Measurements from ENCODE around the gene TTC36. TPM values are rescaled to one million over a fixed set of nuclear protein-coding genes. Genes with fewer than 3 reads are reported as not detected.

Gene TTC36
- total and polyA plus RNA-seq, 7 donors = 0.09 to 1.2 (median 0.54) TPM; not detected in 2

DNA sequence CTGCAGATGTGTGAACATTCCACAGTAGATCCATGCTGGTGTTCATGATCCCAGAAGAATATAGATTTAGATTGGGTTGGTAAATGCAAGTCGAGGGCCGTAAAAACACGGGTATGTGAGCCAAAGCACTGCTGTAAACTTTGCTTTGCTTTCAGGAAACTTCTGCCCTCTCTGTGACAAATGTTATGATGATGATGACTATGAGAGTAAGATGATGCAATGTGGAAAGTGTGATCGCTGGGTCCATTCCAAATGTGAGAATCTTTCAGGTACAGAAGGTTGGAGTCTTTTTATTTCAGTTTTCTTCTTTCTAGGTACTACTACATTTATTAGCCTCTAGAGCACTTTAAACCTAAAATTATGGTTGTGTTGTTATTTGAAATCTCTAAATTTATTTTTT lies 36.2 kb upstream of the TTC36 start:
- intact Hi-C loops (cut with DNase I) = loop anchor here in 1 of 2 donors (10.0 kb wide), 1 partner anchor 346 kb away; no protein-coding TSS in a partner anchor
- Histone ChIP-seq H3K27me3 (ENCODE audit: insufficient read depth in 3 of 3, low read length in 2 of 3) (no peaks in the 10 kb centered on the region), H3K36me3 (ENCODE audit: insufficient read depth in 1 of 2, low read depth in 1 of 2) (peaks cover 7 to 100% of the 10 kb centered on the region in 2 donors), H3K4me3 (no peak overlapping the region), H3K9me3 (no peaks in the 10 kb centered on the region), H3K27ac (no peak overlapping the region), H3K4me1 (no peaks in the 10 kb centered on the region)
- 81 to 85% (median 81%) methylated on average over 4 of the region's 4 CpGs for WGBS, 3 donors
- no peak for TF ChIP-seq CTCF (IDR thresholded peaks at IDR 0.05)
- DNase-seq (no peak), ATAC-seq (no peak)

DNA sequence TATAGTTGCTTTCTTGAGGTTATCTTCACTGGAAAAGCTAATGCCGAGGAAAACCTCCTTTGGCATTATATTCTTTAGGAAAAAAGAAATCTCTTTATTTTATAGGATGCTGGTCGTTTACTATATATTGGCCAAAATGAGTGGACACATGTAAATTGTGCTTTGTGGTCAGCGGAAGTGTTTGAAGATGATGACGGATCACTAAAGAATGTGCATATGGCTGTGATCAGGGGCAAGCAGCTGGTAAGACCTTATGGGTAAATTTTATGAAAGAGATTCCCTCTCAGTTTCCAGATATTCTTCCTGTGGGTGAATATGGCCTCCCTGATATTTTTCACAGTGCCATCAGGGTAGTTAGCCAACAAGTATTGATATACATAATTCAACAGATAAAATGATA lies 29.4 kb upstream of the TTC36 start:
- H3K36me3 ChIP-seq (ENCODE audit: insufficient read depth in 1 of 2, low read depth in 1 of 2) = peaks cover 13 to 100% of the 10 kb centered on the region in 2 donors
- intact Hi-C loops (cut with DNase I) = loop anchor here in 1 of 2 donors (10.0 kb wide), 1 partner anchor 353 kb away; no protein-coding TSS in a partner anchor
- H3K4me1 ChIP-seq = no peaks in the 10 kb centered on the region
- WGBS, 3 donors = 88 to 93% (median 89%) methylated on average over 4 of the region's 4 CpGs
- H3K4me3 ChIP-seq = no peak overlapping the region
- no peaks in the 10 kb centered on the region for H3K27me3 ChIP-seq (ENCODE audit: insufficient read depth in 3 of 3, low read length in 2 of 3)
- no peak for TF ChIP-seq CTCF (IDR thresholded peaks at IDR 0.05)
- no peak overlapping the region for H3K27ac ChIP-seq
- no peaks in the 10 kb centered on the region for H3K9me3 ChIP-seq
- ATAC-seq (no peak), DNase-seq (no peak)

DNA sequence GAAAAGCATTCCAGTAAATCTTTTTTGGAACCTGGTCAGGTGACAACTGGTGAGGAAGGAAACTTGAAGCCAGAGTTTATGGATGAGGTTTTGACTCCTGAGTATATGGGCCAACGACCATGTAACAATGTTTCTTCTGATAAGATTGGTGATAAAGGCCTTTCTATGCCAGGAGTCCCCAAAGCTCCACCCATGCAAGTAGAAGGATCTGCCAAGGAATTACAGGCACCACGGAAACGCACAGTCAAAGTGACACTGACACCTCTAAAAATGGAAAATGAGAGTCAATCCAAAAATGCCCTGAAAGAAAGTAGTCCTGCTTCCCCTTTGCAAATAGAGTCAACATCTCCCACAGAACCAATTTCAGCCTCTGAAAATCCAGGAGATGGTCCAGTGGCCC lies 24.1 kb upstream of the TTC36 start:
- peaks cover 24 to 100% of the 10 kb centered on the region in 2 donors for H3K36me3 ChIP-seq (ENCODE audit: insufficient read depth in 1 of 2, low read depth in 1 of 2)
- H3K4me1 ChIP-seq = no peaks in the 10 kb centered on the region
- no peak overlapping the region for H3K4me3 ChIP-seq
- no peak for TF ChIP-seq CTCF (IDR thresholded peaks at IDR 0.05)
- H3K27ac ChIP-seq = no peak overlapping the region
- DNase-seq (no peak), ATAC-seq (no peak)
- intact Hi-C loops (cut with DNase I) = loop anchor here (5.0 kb wide), 2 partner anchors 54 to 116 kb away; no protein-coding TSS in a partner anchor
- WGBS, 3 donors = 33 to 47% (median 40%) methylated on average over 3 of the region's 3 CpGs
- H3K27me3 ChIP-seq (ENCODE audit: insufficient read depth in 3 of 3, low read length in 2 of 3) = no peaks in the 10 kb centered on the region
- H3K9me3 ChIP-seq = no peaks in the 10 kb centered on the region

DNA sequence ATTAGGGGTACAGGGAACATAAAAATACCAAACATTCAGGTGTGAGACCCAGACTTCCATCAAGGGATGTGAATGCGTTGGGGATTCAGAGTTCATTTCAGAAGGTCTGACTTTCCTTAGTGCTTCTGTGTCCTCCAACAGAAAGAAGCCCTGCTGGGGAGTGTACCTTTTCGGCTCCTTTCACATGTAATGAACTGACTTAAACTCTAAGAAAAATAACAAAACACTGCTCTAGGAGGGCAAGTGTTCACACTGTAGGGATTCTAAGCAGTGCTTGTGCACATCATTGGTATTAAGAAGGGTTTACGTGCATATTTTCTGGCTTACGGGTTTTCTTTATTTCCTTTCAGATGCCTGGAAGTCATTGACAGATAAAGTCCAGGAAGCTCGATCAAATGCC lies 15.7 kb upstream of the TTC36 start:
- intact Hi-C loops (cut with DNase I) = no loop called here
- no peak for TF ChIP-seq CTCF (IDR thresholded peaks at IDR 0.05)
- DNase-seq (no peak), ATAC-seq (no peak)
- Histone ChIP-seq H3K36me3 (ENCODE audit: insufficient read depth in 1 of 2, low read depth in 1 of 2) (peaks cover 22 to 100% of the 10 kb centered on the region in 2 donors), H3K4me1 (no peaks in the 10 kb centered on the region), H3K27ac (no peak overlapping the region), H3K27me3 (ENCODE audit: insufficient read depth in 3 of 3, low read length in 2 of 3) (no peaks in the 10 kb centered on the region), H3K4me3 (no peak overlapping the region), H3K9me3 (no peaks in the 10 kb centered on the region)
- 86 to 93% (median 87%) methylated on average over 5 of the region's 5 CpGs for WGBS, 3 donors

- intact Hi-C loops (cut with DNase I) = no loop called here
- ATAC-seq = no peak
- 78 to 90% (median 87%) methylated on average over 7 of the region's 7 CpGs for WGBS, 3 donors
- Histone ChIP-seq H3K27me3 (ENCODE audit: insufficient read depth in 3 of 3, low read length in 2 of 3) (no peaks in the 10 kb centered on the region), H3K4me3 (no peak overlapping the region), H3K9me3 (no peaks in the 10 kb centered on the region), H3K4me1 (no peaks in the 10 kb centered on the region), H3K27ac (no peak overlapping the region), H3K36me3 (ENCODE audit: insufficient read depth in 1 of 2, low read depth in 1 of 2) (peaks cover 19 to 100% of the 10 kb centered on the region in 2 donors)
- DNase-seq = no peak
- no peak for TF ChIP-seq CTCF (IDR thresholded peaks at IDR 0.05)
Measured at GRCh38 chr11:118514103-118514502, 13.2 kb upstream of the TTC36 start.
